ENCODE measurements around the gene KIRREL2.

DNA sequence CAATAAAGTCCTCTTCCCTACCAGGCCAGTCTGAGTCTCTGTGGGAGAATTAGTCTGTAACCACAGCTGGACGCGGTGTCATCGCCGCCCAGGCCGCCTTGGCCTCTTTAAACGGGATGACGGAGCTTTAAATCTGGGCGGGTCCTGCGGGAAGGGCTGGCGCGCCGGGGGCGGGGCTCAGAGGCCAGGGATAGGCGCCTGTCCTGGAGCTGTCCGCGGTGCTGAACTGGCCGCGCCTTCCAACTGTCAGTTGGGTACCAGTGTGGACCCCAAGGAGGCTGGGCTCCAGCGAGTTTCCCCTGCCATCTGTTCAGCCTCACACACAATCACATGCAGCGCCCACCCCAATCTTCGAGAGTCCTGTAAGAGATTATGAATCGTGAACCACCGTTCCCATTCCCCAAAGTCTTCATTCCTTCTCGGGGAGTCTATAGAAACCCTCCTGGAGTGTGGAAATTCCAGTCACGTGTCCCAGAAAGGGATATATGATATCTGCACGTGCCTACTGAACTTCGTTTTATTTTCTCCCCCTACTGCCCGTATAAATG, 23.1 kb downstream of the KIRREL2 start:
- TF ChIP-seq, protein P1, sequence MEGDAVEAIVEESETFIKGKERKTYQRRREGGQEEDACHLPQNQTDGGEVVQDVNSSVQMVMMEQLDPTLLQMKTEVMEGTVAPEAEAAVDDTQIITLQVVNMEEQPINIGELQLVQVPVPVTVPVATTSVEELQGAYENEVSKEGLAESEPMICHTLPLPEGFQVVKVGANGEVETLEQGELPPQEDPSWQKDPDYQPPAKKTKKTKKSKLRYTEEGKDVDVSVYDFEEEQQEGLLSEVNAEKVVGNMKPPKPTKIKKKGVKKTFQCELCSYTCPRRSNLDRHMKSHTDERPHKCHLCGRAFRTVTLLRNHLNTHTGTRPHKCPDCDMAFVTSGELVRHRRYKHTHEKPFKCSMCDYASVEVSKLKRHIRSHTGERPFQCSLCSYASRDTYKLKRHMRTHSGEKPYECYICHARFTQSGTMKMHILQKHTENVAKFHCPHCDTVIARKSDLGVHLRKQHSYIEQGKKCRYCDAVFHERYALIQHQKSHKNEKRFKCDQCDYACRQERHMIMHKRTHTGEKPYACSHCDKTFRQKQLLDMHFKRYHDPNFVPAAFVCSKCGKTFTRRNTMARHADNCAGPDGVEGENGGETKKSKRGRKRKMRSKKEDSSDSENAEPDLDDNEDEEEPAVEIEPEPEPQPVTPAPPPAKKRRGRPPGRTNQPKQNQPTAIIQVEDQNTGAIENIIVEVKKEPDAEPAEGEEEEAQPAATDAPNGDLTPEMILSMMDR (IDR thresholded peaks at IDR 0.05) = no peak
- TF ChIP-seq EP300 (IDR thresholded peaks at IDR 0.05) (no peak), POLR2A (IDR thresholded peaks at IDR 0.05) (no peak)
